ENCODE measurements around the gene EPB41.
A peak's percentile ranks its signal among the peaks of the same experiment; 100 is the strongest.
"Not testable (repeated sequence)": the region's sequence is repeated elsewhere in the genome, so short reads cannot be mapped to it uniquely, and the experiment has no call there.

EPB41 gene

DNA sequence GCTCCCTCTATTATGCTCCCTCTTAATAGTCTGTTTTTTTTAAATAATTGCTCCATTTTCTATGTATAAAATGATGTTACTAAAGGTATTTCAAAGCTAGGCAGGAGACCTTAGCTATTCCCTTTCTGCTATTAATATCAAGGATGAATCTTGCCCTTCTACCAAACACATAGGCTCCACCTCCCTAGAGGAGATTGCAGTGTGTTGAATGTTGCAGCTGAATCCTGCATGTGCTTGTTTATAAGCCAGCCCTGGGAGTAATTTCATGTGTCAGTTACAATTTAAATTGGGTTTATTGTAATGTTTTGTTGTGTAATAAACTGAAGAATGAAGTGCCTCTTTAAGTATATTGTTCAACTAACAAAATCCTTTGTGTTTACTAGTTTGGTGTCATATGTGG is 143.3 kb downstream of the EPB41 start:
- no peak for DNase-seq

- peak; percentile 37 for DNase-seq
These were observed 148.0 kb downstream of the EPB41 start for GRCh38 chr1:29062157-29062942.

GRCh38 chr1:29064064-29064463 is 149.7 kb downstream of the EPB41 start:
- no peak for DNase-seq

DNA sequence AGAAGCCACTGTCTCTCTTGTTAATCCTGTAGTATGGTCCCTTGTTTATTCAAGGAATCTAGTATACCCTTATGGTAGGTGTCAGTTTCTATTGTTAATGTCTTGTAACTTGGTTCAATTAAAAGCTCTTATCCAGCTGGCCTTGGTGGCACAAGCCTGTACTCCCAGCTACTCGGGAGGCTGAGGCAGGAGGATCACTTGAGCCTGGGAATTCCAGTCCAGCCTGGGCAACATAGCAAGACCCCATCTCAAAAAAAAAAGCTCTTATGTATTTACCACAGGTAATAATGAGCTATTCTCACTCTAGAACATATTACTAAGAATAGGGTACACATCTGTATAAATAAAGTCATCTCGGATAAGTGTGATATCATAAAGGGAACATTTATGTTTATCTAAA is 162.8 kb downstream of the EPB41 start:
- DNase-seq, result no peak

DNA sequence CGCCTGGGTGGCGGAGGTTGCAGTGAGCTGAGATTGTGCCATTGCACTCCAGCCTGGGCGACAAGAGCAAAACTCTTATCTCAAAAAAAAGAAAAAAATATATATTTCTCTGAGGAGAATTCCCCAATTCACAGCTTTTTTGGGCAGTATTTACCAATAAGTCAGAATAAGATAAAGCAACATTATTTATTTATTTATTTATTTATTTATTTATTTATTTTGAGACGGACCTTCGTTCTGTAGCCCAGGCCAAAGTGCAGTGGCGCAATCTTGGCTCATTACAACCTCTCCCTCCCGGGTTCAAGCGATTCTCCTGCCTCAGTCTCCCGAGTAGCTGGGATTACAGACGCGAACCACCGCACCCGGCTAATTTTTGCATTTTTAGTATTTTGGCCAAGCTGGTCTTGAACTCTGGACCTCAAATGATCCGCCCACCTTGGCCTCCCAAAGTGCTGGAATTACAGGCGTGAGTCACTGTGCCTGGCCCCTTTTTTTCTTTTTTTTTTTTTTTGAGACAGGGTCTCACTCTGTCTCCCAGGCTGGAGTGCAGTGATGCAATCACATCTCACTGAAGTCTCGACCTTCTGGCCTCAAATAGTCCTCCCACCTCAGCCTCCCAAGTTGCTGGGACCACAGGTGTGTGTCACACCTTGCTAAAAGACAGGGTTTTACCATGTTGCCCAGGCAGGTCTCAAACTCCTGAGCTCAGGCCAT is 165.7 kb downstream of the EPB41 start:
- not testable (repeated sequence) for DNase-seq

- no peak for DNase-seq
These were observed 166.8 kb downstream of the EPB41 start for GRCh38 chr1:29081201-29081600.

GRCh38 chr1:29082519-29082918 is 168.2 kb downstream of the EPB41 start:
- no peak for DNase-seq

DNA sequence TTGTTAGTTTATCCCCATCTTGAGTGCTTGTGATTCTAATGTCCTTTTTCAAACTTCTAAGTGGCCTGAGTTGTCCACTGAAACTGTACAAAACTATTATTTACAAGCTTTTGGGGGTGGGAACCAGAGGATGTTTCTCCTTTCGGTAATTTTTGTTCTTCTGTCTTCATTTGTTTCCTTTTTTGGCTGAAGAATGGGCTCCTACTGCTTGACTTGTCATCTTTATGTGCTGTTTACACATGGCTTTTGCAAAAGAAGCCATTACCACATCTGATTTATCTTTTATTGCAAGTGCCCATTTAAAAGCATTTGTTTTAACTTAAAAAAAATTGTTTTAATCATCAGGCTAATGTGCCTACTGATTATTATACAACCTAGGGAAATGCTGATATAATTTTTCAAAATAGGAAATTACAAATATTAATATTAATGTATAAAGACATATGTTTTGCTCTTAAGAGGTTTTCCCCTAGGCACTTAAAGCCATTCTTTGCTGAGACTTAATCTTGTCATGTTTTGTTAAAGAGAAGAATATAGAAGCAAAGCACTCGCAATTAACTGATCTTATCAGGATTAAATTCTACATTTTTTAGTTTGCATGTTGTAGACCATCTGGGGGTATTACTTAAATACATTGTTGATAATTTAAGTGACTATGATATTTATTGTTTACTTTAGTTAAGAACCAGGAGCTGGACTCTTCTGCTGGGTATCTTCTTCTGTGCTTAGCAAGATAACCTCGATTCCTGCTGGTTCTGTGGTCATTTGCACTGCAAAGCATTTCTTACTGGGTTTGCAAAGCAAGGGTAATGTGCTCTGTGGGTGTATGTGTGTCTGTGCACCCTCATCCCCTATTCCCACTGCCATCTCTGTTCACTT is 169.2 kb downstream of the EPB41 start:
- no peak for DNase-seq

- DNase-seq, result no peak
These were observed 169.8 kb downstream of the EPB41 start for GRCh38 chr1:29084196-29084521.

- no peak for DNase-seq
These were observed 176.7 kb downstream of the EPB41 start for GRCh38 chr1:29090937-29091618.

GRCh38 chr1:29092704-29093103 is 178.3 kb downstream of the EPB41 start:
- not testable (repeated sequence) for DNase-seq

DNA sequence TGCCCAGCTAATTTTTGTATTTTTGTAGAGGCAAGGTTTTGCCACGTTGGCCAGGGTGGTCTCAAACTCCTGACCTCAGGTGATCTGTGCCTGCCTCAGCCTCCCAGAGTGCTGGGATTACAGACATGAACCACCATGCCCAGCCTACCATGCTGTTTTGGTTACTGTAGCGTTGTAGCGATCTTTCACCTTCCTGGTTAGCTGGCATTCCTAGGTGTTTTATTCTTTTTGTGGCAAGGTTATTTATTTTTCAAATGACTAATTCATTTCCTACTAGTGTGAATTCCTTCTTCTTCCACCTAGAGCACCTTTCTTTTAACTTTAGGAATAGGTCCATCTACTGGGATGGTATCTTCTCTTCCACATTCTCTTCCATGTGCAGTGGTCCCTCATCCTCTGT is 180.1 kb downstream of the EPB41 start:
- DNase-seq, result no peak

GRCh38 chr1:29094954-29095353 is 180.6 kb downstream of the EPB41 start:
- no peak for DNase-seq

- no peak for DNase-seq
These were observed 182.0 kb downstream of the EPB41 start for GRCh38 chr1:29096231-29096886.

DNA sequence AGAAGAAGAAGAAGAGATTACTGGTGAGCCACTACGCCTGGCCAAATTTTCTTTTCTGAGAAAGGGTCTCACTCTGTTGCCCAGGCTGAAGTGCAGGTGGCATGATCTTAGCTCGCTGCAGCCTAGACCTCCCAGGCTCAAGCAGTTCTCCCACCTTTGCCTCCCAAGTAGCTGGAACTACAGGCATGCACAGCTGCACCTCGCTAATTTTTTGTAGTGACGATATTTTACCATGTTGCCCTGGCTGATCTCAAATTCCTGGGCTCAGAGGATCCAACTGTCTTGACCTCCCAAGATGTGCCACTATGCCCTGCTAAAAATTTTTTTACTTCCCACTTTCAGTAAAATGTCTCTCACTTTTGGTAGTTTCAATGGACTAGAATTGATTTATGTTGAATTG is 184.9 kb downstream of the EPB41 start:
- DNase-seq, result no peak

DNA sequence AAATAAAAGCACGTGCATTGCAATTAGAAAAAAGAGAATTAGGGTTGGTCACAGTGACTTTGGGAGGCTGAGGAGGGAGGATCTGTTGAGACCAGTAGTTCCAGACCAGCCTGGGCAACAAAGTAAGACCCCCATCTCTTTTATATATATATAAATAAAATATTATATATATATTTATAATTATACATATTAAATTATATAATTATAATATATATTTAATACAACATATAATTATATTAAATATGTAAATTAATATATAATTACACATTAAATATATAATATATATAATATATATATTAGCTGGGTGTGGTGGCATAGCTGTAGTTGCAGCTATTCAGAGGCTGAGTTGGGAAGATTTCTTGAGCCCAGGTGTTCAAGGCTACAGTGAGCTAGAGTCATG is 186.1 kb downstream of the EPB41 start:
- no peak for DNase-seq

GRCh38 chr1:29105822-29106221 is 191.5 kb downstream of the EPB41 start:
- no peak for DNase-seq

- not testable (repeated sequence) for DNase-seq
These were observed 193.7 kb downstream of the EPB41 start for GRCh38 chr1:29108041-29108440.

DNA sequence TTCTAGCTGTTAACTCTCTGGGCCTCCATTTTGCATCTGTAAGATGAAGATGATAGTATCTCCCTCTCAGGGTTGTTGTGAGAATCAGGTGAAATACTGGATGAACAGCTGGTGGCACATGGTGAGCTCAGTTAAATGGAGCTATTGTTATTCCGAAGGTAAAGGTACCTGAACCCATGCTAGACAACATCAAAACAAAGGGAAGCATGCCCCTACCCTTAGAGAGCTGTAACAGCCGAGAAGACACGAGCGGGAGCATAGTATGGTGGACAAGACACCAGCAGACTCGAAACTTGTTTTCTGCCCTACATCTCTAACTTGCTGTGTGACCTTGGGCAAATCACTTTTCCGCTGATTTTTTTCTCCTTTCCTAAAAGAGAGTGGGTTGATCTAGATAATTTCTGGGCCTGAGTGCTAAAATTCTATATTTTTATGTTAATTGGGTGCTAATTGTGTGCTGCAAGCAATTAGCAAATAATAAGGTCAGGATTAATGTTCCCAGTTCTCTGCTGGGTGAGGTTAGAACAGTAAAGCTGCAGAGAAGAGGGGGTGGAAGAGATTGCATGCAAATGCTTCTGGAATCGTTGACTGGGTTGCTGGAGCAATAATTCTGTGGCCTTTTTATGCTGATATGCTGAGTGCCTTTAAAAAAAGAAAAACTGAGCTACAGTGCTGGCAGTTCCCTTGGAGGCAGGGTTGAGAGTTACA is 198.5 kb downstream of the EPB41 start:
- DNase-seq, result no peak

DNA sequence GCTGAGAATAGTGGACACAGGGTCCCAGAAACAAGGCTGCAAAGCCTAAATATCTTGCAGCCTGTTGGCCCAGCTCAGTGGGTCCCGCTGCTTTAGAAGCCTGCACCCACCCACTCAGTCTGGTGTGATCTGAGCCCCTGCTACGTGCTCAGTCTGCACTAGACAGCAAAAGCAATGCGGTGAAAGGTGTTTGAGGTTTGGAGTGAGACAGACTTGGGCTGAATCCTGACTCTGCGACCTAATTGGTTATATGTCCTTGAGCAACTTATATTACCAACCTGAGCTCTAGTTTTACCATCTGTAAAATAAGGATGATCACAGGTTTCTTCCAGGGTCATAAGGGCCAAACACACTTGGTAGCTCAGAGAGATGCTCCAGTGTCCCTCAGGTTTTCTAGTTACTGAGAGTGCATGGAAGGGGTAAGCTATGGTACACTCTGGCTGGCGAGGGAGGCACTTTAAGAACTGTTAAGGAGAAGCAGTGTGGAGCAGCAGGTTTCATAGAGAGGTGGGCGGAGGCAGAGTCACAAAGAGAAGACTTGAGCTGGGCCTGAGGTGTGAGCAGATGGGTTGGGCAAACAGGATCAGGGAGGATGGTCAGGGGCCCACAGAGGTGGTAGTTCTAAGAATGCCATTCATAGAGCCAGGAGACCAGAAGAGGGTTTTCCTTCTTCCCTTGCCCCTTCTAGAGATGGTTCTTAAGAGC is 199.2 kb downstream of the EPB41 start:
- no peak for DNase-seq

- no peak for DNase-seq
These were observed 200.3 kb downstream of the EPB41 start for GRCh38 chr1:29114654-29115053.
